DND-41 (cell line): ENCODE measurements around the gene RPL29.

Experiments
- EZH2 ChIP-seq: IDR thresholded peaks from 3 replicates; pipeline ENCODE4 v1.6.1; 2012; ENCODE audit warnings: borderline replicate concordance, low read depth, mild to moderate bottlenecking, moderate library complexity, low read length, inconsistent platforms; ENCODE audit not compliant: severe bottlenecking
- TF ChIP-seq, protein P1 (sequence below): IDR thresholded peaks from 2 replicates; pipeline ENCODE4 v1.5.1; 2012; ENCODE audit warnings: borderline replicate concordance, low read length, moderate library complexity, mild to moderate bottlenecking; ENCODE audit not compliant: poor library complexity, severe bottlenecking; ENCODE audit errors: extremely low read depth

DNA sequence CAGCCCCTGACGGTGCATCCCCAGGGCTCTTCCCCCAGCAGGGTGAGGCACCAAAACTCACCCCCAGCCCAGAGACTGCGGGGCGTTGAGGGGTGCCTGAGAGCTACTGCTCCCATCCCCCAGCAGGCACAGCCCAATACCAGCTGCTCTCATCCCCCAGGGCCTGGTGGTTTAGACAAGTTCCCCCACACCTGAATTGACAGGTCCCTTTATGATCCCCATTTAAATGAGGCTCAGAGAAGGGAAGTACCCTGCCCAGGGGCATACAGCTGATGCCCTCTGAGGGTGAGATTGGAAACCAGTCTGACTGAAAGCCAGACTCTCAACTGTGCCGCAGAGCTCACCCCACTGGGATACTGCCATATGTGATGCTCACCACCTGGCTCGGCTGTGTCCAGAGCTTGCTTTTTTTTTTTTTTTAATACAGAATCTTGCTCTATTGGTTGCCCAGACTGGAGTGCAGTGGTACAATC is 40.6 kb upstream of the RPL29 start:
- TF ChIP-seq, protein P1, sequence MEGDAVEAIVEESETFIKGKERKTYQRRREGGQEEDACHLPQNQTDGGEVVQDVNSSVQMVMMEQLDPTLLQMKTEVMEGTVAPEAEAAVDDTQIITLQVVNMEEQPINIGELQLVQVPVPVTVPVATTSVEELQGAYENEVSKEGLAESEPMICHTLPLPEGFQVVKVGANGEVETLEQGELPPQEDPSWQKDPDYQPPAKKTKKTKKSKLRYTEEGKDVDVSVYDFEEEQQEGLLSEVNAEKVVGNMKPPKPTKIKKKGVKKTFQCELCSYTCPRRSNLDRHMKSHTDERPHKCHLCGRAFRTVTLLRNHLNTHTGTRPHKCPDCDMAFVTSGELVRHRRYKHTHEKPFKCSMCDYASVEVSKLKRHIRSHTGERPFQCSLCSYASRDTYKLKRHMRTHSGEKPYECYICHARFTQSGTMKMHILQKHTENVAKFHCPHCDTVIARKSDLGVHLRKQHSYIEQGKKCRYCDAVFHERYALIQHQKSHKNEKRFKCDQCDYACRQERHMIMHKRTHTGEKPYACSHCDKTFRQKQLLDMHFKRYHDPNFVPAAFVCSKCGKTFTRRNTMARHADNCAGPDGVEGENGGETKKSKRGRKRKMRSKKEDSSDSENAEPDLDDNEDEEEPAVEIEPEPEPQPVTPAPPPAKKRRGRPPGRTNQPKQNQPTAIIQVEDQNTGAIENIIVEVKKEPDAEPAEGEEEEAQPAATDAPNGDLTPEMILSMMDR, result no peak
- no peak for TF ChIP-seq EZH2
